ENCODE data around the gene MCC.

The MCC gene

GRCh38 chr5:113244966-113245365 lies 243.3 kb downstream of the MCC start:
- no peak for DNase-seq (ENCODE audit: low spot score)

DNA sequence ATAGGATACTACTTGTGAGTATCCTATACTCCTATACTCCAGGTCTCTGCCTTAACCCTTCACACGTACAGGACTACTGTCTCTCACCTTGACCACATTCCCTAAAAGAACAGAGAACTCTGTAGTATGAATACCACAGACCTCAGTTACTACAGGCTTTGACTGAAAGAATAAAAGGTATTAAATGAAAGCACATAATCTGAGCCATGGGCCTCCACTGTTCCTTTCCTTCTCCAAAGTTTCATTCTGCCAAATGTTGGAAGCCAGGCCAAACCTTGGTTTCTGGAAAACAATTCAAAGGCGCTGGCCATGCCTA lies 244.9 kb downstream of the MCC start:
- no peak for DNase-seq (ENCODE audit: low spot score)

- no peak for DNase-seq (ENCODE audit: low spot score)
These were observed 245.5 kb downstream of the MCC start for GRCh38 chr5:113242481-113243348.

DNA sequence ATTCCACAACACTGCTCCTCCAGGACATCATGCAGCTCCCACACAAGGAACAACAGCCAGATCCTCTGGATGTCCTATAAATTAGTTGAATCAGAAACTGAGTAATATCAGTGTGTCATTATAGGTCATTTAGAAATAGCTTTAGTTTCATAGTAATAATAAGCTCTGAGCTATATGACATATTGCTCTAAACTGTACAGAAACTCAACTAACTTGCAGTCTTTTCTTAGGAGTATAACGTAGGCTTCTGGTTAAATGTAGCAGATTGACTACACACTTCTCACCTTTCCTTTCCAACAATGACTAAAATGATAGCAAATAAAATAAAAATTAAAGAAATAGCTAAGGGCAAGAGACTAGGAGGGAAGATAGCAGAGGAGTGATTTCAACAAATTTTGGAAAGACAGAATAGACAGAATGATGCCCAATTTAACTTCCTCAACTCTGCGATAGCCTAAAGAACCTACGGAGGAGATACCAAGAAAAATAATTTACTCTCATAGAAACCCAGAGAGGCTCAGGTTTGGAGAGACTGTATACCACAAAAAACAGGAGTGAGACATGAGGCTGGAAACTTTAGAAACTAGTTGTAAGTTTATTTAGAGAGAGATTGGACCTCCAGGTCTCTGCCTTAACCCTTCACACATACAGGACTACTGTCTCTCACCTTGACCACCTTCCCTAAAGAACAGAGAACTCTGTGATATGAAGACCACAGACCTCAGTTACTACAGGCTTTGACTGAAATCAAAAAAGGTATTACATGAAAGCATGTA lies 247.1 kb downstream of the MCC start:
- no peak for DNase-seq (ENCODE audit: low spot score)

DNA sequence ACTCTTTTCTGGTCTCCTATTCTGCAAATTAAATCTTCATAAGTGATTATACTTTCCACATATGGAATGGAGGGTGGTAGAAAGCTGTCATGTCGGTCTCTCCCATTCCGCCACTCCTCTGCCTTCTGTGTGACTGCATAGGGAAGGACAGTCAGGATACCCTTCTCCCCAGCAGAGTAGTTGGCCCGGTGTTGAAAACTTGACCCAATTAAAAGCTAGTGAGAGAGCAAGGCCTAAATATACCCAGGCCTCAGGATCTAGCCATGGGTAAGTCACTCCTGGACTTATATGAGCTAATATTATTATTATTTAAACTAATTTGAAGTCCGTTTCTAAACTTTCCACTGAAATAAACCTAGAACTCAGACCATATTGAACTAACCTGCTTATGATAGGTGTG lies 248.2 kb downstream of the MCC start:
- no peak for DNase-seq (ENCODE audit: low spot score)

- no peak for DNase-seq (ENCODE audit: low spot score)
These were observed 250.4 kb downstream of the MCC start for GRCh38 chr5:113237893-113238292.

GRCh38 chr5:113236536-113237288 lies 251.5 kb downstream of the MCC start:
- no peak for DNase-seq (ENCODE audit: low spot score)

DNA sequence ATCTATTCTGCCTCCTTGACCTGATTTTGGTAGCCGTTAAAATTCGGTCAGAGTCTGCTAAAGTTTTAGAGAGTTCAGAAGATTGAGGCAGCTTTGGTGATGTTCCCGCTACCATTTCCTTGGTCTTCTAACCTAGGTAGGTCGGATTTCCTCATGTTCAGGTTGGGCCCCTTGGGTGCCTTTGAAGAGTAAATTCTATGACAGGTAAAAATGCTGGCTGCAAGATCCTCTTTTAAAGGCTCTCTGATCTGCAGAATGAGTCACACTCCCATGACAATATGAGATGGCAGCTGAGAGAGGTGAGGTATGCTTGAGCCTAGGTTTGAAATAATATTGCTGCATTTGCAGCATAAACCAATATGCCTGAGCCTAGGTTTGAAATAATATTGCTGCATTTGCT lies 252.4 kb downstream of the MCC start:
- no peak for DNase-seq (ENCODE audit: low spot score)

DNA sequence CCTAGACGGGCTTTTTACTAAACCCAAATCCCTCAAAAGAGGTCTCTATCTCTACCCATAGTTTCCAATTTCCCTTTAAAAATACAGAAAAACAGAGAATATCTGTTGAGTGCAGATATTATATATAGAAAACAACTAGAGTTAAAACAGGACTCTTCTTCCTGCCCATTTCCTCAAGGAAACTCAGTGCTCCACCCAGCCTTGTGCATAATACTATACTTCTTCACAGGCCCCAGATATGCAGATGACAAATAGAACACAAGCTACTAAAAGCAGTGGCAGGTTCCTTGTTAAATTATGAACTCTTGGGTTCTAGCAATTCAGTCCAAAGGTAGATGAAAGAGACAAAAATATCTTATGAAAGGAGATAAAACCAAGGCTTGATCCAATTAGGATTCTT lies 253.7 kb downstream of the MCC start:
- no peak for DNase-seq (ENCODE audit: low spot score)

DNA sequence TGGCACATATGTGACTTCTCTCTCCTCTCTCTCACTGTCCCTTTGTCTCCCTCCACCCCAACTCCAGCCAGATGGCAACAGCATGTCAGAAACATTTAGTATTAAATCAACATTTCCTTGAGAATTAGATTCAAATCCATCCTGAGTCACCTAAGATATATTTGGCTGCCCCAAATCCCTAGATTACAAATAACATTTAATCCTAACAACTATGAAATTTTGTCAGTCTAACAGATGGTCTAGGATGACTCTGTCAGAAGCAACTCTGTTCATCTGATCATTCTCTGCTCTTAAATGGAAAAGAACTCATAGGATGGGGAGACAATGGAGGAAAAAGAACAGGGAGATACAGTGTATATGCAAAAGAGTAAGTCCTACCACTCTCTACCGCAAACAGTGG lies 254.6 kb downstream of the MCC start:
- DNase-seq (ENCODE audit: low spot score), result no peak

- DNase-seq (ENCODE audit: low spot score), result no peak
These were observed 255.6 kb downstream of the MCC start for GRCh38 chr5:113232667-113233066.

GRCh38 chr5:113232221-113232620 lies 256.0 kb downstream of the MCC start:
- DNase-seq (ENCODE audit: low spot score), result no peak

GRCh38 chr5:113231653-113232000 lies 256.6 kb downstream of the MCC start:
- DNase-seq (ENCODE audit: low spot score), result no peak

DNA sequence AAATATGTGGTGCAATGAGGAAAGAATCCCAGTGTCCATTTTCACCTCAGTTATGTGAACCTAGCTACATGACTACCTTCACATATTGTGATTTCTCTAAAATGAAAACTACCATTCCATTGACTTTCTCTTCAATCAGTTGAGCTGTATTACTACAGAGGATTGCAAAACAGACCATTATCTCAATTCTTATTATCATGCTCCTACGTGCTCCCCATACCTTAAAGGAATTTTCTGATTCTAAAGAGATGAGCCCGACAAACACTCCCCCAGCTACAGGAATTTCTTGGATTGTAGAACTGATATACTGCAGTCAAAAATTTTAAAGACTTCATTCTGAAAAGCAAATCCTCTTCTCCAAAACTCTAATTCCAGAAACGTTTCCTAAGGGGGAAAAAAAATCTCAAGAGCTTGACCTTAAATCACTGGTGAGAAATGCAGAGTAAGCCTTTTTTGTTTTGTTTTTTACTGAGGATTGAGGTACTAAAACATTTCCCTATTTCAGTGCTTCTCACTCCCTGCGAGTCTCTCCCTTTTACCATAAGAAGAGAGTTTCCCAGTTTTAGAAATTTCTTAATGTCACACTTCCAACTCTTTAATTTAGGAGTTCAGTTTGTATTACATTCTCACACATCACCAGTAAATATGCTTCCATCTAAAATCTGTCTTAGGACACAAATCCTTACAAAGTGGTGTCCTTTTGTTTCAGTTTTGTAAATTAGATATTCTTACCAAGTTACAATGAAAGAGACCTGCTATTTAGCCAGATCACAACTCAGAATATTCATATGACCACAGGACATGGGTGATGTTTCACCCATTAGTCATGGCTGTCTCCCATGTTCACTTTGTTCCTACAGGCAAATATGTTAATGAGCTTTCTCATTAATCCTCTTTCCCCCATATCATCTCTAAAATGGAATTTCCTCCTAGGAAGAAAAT lies 257.3 kb downstream of the MCC start:
- DNase-seq (ENCODE audit: low spot score), result no peak

DNA sequence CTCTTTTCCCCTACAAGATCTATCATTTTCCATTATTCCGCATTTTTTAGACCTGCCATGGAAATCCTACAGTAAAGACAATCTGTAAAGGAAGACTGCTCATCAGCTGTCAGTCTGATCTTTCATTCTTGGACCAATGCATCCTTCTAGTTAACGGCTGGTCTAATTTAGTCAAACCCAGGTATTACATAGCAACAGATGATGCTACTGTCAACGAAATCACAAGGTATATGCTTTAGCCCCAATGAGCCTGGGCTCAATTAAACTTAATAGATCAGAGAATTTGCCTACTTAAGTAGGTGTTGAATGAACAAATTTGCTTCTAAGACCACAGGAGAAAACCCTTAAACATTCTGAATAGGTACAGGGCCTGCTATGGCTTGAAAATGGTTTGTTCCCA lies 260.5 kb downstream of the MCC start:
- DNase-seq (ENCODE audit: low spot score), result no peak

GRCh38 chr5:113226116-113226736 lies 262.0 kb downstream of the MCC start:
- no peak for DNase-seq (ENCODE audit: low spot score)

DNA sequence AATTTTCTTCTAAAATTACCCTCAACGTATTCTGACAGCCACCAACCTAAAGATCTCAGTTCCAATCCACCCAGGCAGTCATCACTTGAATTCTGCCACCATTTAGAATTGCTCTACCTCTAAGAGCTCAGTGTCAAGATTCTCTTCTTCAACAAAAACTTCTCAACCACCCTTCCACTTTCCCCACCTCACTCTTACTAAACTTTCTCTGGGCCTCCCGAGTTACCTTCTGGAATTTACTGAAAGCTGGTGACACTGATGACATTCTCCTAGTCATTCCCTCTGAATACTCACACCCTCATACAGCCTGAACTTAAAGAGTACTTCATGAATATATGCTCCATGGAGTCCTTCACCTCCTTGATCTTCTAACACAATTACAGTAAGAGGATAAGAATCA lies 263.0 kb downstream of the MCC start:
- no peak for DNase-seq (ENCODE audit: low spot score)

DNA sequence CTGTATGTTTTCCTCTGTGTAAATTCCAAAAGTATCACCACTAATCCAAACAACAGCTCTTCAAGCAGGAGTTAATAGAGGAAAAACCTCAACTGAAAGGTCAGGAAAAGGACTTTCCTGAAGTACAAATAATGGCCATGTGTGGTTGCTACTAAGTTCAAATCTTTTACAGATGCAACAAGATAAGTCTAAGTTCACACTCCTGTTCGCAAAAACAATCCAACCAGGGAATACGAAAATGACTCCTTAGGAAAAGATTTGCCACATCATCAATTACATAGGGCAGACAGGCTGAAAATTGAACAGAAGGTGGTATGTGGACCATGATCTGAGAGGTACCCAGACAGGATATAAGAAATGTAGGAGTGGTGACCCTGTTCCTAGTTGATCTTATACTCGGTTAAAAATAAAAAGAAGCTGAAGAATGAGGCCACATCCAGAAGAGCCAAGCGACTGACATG lies 263.6 kb downstream of the MCC start:
- no peak for DNase-seq (ENCODE audit: low spot score)

- DNase-seq (ENCODE audit: low spot score), result no peak
These were observed 264.2 kb downstream of the MCC start for GRCh38 chr5:113223831-113224604.

DNA sequence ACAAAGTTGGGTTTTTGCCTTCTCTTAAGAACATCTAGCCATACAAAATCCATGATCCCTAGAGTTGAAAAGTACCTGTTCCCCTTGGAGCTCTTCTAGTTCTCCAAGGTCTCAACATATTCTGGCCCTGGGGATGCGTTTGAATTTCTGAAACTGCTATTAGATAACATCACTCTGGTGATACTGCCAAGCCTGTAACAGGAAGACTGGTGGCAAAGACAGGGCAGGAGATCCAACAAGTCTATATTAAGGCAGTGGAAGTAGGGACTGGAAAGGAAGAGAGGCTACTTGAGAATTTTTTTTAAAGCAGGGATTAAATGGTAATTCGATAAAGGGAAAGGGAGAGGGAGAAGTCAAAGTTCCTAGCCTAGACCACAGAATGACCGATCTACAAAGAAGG lies 264.9 kb downstream of the MCC start:
- DNase-seq (ENCODE audit: low spot score), result no peak
